HEK293 (cell line): Measurements from ENCODE around the gene ZNF783.

Experiments
- ZNF174 ChIP-seq: fragments of 450-650 bp; formaldehyde crosslinking; IDR thresholded peaks from 2 replicates; pipeline ENCODE4 v1.5.0; 2017; ENCODE audit warnings: missing biosample characterization, mild to moderate bottlenecking, missing genetic modification characterization
- ZNF274 ChIP-seq, 2 experiments: fragments of 200-500 bp in 1 of 2; fragments of 450-650 bp in 1 of 2; sonication (Bioruptor generic) in 1 of 2; formaldehyde crosslinking in 1 of 2; IDR thresholded peaks; 2 replicates each; pipeline versions ENCODE4 v1.5.1 to v1.6.1; 2014 to 2016; ENCODE audit warnings: borderline replicate concordance in 1 of 2, inconsistent platforms in 1 of 2, low read length in 1 of 2, missing biosample characterization in 1 of 2, missing genetic modification characterization in 1 of 2
- ZNF292 ChIP-seq: fragments of 450-650 bp; formaldehyde crosslinking; IDR thresholded peaks from 2 replicates; pipeline ENCODE4 v1.5.1; 2016; ENCODE audit warnings: low read depth, missing biosample characterization, missing genetic modification characterization, borderline replicate concordance
- ZNF701 ChIP-seq: fragments of 450-650 bp; formaldehyde crosslinking; IDR thresholded peaks from 2 replicates; pipeline ENCODE4 v1.5.1; 2016; ENCODE audit warnings: missing biosample characterization, missing genetic modification characterization

DNA sequence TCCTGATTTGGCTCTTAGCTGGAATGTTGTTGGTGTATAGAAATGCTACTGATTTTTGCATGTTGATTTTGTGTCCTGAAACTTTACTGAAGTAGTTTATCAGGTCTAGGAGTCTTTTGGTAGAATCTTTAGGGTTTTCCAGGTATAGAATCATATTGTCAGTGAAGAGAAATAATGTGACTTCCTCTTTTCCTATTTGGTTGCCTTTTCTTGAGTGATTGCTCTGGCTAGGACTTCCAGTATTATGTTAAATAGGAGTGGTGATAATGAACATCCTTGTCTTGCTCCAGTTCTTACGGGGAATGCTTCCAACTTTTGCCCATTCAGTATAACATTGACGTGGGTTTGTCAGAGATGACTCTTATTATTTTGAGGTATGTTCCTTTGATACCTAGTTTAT lies 52.0 kb downstream of the ZNF783 start:
- TF ChIP-seq ZNF292 (tag by site-specific recombination), result no peak
- TF ChIP-seq ZNF274 (IDR thresholded peaks at IDR 0.05; ENCODE audit: low read length), result no peak
- TF ChIP-seq ZNF274 (tag by site-specific recombination; IDR thresholded peaks at IDR 0.05; ENCODE audit: borderline replicate concordance), result no peak
- no peak for TF ChIP-seq ZNF174 (tag by site-specific recombination)
- no peak for TF ChIP-seq ZNF701 (tag by site-specific recombination)
